ENCODE data around the gene LAMA3.

DNA sequence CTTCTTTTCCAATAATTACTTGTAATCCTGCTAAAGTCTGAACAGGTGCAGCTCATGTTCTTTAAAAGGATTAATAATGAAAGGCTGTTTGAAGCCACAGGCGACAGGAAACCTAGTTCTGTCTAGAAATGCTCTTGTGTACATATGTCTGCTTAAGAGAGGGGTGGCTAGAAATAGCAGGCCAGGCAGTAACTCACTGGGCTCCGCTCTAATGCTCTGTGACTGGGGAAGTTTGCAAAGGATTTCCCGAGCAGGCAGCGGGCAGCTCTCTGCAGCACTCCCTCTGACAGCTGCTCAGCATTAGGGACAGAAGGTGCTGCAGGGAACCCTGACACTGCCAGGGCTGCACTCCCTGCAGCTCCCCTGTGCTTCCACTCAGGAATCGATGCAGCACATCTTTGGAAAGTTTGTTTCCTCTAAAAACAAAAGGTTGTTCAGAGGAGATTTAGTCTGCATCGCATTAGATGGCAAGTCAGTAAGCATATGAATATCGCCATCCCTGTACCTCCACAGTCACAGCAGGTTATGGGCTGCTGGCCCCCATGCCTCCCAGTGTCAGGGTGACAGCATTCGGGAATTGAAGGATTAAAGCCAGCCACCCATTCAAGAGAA, 292.2 kb downstream of the LAMA3 start:
- TF ChIP-seq, protein P1, sequence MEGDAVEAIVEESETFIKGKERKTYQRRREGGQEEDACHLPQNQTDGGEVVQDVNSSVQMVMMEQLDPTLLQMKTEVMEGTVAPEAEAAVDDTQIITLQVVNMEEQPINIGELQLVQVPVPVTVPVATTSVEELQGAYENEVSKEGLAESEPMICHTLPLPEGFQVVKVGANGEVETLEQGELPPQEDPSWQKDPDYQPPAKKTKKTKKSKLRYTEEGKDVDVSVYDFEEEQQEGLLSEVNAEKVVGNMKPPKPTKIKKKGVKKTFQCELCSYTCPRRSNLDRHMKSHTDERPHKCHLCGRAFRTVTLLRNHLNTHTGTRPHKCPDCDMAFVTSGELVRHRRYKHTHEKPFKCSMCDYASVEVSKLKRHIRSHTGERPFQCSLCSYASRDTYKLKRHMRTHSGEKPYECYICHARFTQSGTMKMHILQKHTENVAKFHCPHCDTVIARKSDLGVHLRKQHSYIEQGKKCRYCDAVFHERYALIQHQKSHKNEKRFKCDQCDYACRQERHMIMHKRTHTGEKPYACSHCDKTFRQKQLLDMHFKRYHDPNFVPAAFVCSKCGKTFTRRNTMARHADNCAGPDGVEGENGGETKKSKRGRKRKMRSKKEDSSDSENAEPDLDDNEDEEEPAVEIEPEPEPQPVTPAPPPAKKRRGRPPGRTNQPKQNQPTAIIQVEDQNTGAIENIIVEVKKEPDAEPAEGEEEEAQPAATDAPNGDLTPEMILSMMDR (conservative IDR thresholded peaks at IDR 0.05): no peak
- no peak for TF ChIP-seq ZFX (IDR thresholded peaks at IDR 0.05)

All from C4-2B (cell line).